Testis (tissue), 3 donors: ENCODE measurements around the gene PTPRG. TPM values are rescaled to one million over a fixed set of nuclear protein-coding genes. Genes with fewer than 3 reads are reported as not detected.
A peak's percentile ranks its signal among the peaks of the same experiment; 100 is the strongest.

Experiments
- DNase-seq: peaks from one replicate; pipeline ENCODE4 v3.0.0-alpha.2; 2019
- H3K27ac ChIP-seq, 2 donors: fragments of 200-600 bp; sonication (generic); one replicate each; pipeline ENCODE4 v1.5.1; 2019
- H3K27me3 ChIP-seq: fragments of 200-600 bp; sonication (generic); one replicate; pipeline ENCODE4 v1.5.1; 2019
- H3K36me3 ChIP-seq: fragments of 200-600 bp; sonication (generic); one replicate; pipeline ENCODE4 v1.5.1; 2017; ENCODE audit warnings: low read depth; ENCODE audit errors: missing control alignments
- H3K4me1 ChIP-seq: fragments of 200-600 bp; sonication (generic); one replicate; pipeline ENCODE4 v1.5.1; 2019
- H3K4me3 ChIP-seq, 2 donors: fragments of 200-600 bp; sonication (generic); one replicate each; pipeline ENCODE4 v1.5.1; 2017 to 2019
- H3K9me3 ChIP-seq: fragments of 200-600 bp; sonication (generic); one replicate; pipeline ENCODE4 v1.5.1; 2017
- POLR2A ChIP-seq: fragments of 450-650 bp; IDR thresholded peaks from one replicate; pipeline ENCODE4 v1.6.1; 2017; ENCODE audit warnings: antibody characterized with exemption, mild to moderate bottlenecking, moderate library complexity
- WGBS, 2 donors: methylation state at CpG; one replicate each; pipeline ENCODE4 v1.1.5; 2018; 5-methylcytosine and 5-hydroxymethylcytosine counted together
- intact Hi-C: fragments of 100-400 bp; cut with DNase I; formaldehyde crosslinking; loops from one replicate; pipeline ENCODE4 v1.15.1; 2023; ENCODE audit warnings: low total_unique reads
- polyA plus RNA-seq: library from polyadenylated mRNA; stranded (reverse); fragments of 350-450 nt; fragmentation: Illumina TruSeq; extraction: RNeasy Lipid Tissue Mini Kit (QIAGEN cat#74804); gene quantifications from one replicate; pipeline ENCODE4 v1.2.3, GENCODE V29; 2014; ENCODE audit warnings: low read depth, low replicate concordance; ENCODE audit not compliant: insufficient read depth
- total RNA-seq, 2 donors: library from RNA; depleted of rRNA; stranded (reverse); fragments of >200 nt; gene quantifications; one replicate each; pipeline ENCODE4 v1.2.3, GENCODE V29; 2016
- TF ChIP-seq, protein P1 (sequence below), 3 experiments: fragments of 450-650 bp in 2 of 3; fragments of 200-600 bp in 1 of 3; sonication (generic) in 1 of 3; IDR thresholded peaks; one replicate each; pipeline ENCODE4 v1.5.1; 2016 to 2019; ENCODE audit warnings: antibody characterized with exemption in 3 of 3, mild to moderate bottlenecking in 2 of 3, moderate library complexity in 1 of 3

PTPRG gene
- total and polyA plus RNA-seq, 3 donors from 2014 or later: 26.3 to 107 (median 75.4) TPM

DNA sequence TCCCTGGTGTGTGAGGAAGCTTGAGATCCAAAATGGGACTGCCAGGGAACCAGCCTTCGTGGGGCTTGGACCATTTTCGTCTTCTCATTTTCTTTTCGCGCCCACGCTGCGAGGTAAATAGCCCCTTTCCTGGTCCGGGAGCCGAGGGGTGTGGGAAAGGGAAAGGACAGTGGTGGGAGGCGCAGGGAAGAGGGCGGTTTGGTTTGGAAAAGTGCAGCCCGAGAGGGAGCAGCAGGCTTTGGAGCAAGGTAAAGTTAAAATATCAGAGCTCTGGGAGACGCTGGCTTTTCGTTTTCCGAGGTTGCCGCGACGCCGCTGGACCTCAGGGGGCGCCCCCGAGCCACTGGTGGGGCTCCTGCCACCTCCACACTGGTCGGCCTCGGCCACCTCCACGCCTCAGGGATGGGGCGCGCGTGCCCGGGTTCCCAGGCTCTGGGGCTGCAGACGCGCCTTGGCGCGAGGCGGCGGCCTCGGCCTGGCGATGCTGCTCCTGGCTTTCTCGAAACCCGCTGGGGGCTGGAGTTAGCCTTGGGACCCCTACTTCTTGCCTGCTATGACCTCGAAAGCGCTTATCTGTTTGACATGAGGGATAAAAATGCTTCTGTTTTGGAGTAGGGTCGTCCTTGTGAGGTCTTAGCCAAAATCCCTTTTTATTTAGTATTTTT lies 3.2 kb downstream of the PTPRG start:
- Histone ChIP-seq H3K4me3 (peak overlapping the region; percentile 94 to 97), H3K9me3 (no peaks in the 10 kb centered on the region), H3K36me3 (no peaks in the 10 kb centered on the region), H3K4me1 (peaks cover 7% of the 10 kb centered on the region), H3K27me3 (no peaks in the 10 kb centered on the region), H3K27ac (peak overlapping the region; percentile 96 to 98)
- WGBS, 2 donors: 1 to 5% methylated on average over 36 to 40 of the region's 40 CpGs
- DNase-seq: peak; percentile 93
- intact Hi-C loops: loop anchor here (10.0 kb wide), 2 partner anchors 280 to 620 kb away; no protein-coding TSS in a partner anchor
- TF ChIP-seq POLR2A: no peak
- TF ChIP-seq, protein P1, sequence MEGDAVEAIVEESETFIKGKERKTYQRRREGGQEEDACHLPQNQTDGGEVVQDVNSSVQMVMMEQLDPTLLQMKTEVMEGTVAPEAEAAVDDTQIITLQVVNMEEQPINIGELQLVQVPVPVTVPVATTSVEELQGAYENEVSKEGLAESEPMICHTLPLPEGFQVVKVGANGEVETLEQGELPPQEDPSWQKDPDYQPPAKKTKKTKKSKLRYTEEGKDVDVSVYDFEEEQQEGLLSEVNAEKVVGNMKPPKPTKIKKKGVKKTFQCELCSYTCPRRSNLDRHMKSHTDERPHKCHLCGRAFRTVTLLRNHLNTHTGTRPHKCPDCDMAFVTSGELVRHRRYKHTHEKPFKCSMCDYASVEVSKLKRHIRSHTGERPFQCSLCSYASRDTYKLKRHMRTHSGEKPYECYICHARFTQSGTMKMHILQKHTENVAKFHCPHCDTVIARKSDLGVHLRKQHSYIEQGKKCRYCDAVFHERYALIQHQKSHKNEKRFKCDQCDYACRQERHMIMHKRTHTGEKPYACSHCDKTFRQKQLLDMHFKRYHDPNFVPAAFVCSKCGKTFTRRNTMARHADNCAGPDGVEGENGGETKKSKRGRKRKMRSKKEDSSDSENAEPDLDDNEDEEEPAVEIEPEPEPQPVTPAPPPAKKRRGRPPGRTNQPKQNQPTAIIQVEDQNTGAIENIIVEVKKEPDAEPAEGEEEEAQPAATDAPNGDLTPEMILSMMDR (IDR thresholded peaks at IDR 0.05): peak; percentile 75 to 88 (median 78)

DNA sequence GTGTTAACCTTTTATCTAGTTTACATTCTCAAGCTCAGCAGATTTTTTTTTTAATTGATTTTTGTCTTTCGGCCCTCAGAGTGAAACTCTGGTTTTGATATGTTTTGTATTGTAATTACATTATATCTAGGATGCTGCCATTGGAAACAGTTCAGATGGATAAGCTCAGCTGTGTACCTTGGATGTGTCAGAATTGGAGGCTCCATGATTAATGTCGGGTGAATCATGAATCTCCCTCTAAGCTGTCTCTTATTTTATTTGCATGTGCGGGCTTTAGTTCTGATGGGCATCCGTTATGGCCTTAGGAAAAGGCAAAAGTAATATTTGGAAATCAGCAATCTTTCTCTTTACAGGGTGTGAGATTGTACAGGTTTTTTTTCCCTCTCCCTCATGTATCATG lies 4.2 kb downstream of the PTPRG start:
- TF ChIP-seq, protein P1 (IDR thresholded peaks at IDR 0.05): no peak
- no peak for TF ChIP-seq POLR2A
- Histone ChIP-seq H3K27ac (peak overlapping the region in 1 of 2 donors; percentile 98), H3K4me3 (no peak overlapping the region), H3K9me3 (no peaks in the 10 kb centered on the region), H3K27me3 (no peaks in the 10 kb centered on the region), H3K4me1 (peaks cover 8% of the 10 kb centered on the region), H3K36me3 (no peaks in the 10 kb centered on the region)
- no peak for DNase-seq
- WGBS, 2 donors: 74 to 81% methylated on average over 4 of the region's 4 CpGs
- intact Hi-C loops: loop anchor here (10.0 kb wide), 2 partner anchors 279 to 619 kb away; no protein-coding TSS in a partner anchor

DNA sequence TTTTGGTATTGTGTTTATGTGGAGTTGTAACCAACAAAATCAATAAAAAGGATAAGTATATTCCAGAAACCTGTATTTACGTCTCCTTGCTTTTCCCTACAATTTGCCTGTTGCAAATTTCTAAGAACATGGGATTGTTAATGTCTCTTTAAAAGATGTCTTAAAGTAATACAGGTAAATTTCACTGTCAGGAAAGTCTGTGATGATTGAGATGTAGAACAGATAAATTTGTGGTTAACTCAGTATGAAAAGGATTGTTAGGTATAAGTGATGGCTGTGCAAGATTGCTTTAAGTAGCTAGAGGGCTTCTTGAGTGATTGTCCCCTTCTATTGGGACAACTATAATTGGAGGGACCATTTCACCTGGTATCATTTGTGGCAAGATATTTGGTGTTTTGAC lies 6.8 kb downstream of the PTPRG start:
- TF ChIP-seq, protein P1 (IDR thresholded peaks at IDR 0.05): no peak
- TF ChIP-seq POLR2A: no peak

DNA sequence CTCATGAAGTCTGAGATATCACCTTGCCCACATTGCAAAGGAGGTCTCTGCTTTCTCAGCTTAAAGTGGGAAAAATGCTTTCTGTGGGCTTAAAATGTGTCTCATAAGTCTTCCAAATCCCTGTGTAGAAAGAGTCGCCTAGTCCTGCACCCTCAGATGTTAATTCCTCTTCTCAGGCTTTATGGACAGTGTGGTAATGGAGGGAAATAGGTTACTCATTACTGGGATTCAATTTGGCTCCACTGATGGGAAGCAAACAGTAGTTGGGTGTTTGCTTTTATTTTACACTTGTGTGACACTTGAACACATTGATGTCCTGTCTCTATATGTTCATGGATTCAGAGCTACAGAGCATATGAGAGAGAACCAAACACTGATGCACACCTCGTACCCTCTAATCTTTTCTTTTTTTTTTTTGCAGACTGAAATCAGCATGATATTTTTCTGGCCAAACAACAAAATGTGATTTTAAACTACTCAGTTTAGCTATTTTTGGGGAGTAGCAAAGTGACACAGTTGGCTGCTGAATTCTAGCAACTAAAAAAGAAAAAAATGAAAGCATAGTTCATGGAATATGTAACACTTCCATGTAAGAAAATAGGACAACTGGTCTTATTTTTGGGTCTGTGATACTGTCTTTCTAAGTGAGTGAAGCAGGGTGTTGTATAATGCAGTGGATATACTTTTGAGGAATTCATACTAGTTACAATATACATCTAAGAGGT lies 8.6 kb downstream of the PTPRG start:
- H3K27me3 ChIP-seq: no peaks in the 10 kb centered on the region
- H3K36me3 ChIP-seq: no peaks in the 10 kb centered on the region
- intact Hi-C loops: loop anchor here (10.0 kb wide), 2 partner anchors 275 to 615 kb away; no protein-coding TSS in a partner anchor
- WGBS, 2 donors: 63 to 73% methylated on average over 2 of the region's 2 CpGs
- no peaks in the 10 kb centered on the region for H3K9me3 ChIP-seq
- peaks cover 13% of the 10 kb centered on the region for H3K4me1 ChIP-seq
- no peak overlapping the region for H3K27ac ChIP-seq
- TF ChIP-seq, protein P1 (IDR thresholded peaks at IDR 0.05): no peak
- TF ChIP-seq POLR2A: no peak
- H3K4me3 ChIP-seq: no peak overlapping the region
- no peak for DNase-seq

More for the DNA sequence above, 6.8 kb downstream of the PTPRG start:
- Histone ChIP-seq H3K27ac (no peak overlapping the region), H3K4me1 (peaks cover 16% of the 10 kb centered on the region), H3K27me3 (no peaks in the 10 kb centered on the region), H3K9me3 (no peaks in the 10 kb centered on the region), H3K4me3 (no peak overlapping the region), H3K36me3 (no peaks in the 10 kb centered on the region)
- intact Hi-C loops: loop anchor here (10.0 kb wide), 2 partner anchors 277 to 617 kb away; no protein-coding TSS in a partner anchor
- 93 to 98% methylated on average over 1 of the region's 1 CpG for WGBS, 2 donors
- DNase-seq: no peak
